Stimulated activated CD8-positive, alpha-beta memory T cell treated with anti-CD3 and anti-CD28 coated beads, Interleukin-2, amount 100 ng/mL, for 48 hours (primary cell): ENCODE measurements around the gene CELA3A.
A peak's percentile ranks its signal among the peaks of the same experiment; 100 is the strongest.
"Not testable (repeated sequence)": the region's sequence is repeated elsewhere in the genome, so short reads cannot be mapped to it uniquely, and the experiment has no call there.

Source experiments
- DNase-seq, 2 donors: peaks; one replicate each; pipeline ENCODE4 v3.0.0-alpha.2; 2020; ENCODE audit warnings: low read depth in 2 of 2

CELA3A gene, protein sequence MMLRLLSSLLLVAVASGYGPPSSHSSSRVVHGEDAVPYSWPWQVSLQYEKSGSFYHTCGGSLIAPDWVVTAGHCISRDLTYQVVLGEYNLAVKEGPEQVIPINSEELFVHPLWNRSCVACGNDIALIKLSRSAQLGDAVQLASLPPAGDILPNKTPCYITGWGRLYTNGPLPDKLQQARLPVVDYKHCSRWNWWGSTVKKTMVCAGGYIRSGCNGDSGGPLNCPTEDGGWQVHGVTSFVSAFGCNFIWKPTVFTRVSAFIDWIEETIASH

DNA sequence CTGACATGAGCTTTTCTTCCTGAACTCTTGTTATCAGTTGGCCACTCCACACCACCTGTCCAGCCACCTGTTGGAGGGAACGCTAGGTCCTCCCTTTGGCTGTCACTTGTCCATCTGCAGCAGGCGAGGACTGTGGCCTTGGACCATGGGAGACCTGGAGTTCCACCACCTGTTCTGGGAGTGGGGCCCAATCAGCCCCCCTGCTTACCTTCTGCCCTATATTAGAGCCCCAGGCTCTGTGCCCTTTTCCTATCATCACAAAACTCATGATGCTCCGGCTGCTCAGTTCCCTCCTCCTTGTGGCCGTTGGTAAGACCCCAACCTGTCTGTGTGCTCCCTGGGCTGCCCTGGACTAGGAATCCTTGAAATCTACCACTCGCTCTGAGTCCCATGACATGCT lies at the start of gene CELA3A:
Gene CELA3A, plus strand, starts transcription at position 249 of the 400 bp plus-strand sequence. Its CDS starts 18 bp downstream, at position 267.
- no peak for DNase-seq

DNA sequence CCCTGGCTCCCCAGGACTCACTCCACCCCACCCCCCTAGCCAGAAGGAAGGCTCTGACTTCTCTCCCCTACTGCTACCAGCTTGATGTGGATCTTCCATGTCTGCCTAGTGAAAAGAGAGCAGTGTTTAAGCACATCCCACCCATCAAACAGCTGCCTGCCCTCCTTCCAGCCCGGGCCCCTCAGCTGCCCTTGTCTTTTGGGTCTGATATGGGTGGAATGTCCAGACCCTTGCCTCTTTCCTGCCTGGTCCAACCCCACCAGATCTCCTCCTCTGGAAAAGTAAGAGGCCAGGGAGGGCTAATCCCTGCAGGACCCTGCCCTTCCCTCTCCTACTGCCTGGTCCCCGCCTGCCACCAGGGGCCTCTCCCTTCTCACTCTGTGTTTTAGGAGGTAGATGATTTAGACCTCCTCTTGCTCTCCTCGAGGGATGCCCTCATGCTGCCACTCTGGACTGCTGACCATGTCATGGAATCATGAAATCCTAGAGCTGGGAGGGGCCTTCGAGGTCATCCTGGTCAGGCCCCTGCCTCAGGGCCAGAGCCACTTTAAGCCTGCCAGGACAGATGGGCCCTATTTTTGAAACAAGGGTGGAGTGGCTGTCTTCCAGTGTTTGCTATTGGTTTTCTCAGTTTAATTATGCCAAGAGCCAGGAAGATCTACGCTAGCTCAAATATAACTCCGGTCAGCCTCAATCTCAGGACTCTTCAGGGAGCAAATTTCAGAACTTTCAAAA lies 48.5 kb upstream of the CELA3A start:
- no peak for DNase-seq

DNA sequence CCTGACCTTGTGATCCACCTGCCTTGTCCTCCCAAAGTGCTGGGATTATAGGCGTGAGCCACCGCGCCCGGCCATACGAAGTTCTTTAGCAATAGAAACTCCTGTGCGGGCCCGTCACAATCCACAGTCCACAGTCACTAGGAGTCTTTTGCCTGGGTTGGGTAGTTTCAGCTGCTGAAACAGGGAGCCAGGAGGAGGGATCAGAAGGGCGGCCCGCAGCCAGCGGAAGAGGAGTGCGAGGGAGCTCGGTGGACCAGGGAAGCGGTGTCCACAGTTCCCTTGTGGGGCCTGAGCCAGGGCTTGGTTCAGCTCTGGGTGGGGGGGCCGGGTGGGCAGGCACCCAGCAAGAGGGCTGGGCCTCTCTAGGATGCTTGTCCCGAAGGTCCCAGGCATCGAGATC lies 46.4 kb upstream of the CELA3A start:
- no peak for DNase-seq

DNA sequence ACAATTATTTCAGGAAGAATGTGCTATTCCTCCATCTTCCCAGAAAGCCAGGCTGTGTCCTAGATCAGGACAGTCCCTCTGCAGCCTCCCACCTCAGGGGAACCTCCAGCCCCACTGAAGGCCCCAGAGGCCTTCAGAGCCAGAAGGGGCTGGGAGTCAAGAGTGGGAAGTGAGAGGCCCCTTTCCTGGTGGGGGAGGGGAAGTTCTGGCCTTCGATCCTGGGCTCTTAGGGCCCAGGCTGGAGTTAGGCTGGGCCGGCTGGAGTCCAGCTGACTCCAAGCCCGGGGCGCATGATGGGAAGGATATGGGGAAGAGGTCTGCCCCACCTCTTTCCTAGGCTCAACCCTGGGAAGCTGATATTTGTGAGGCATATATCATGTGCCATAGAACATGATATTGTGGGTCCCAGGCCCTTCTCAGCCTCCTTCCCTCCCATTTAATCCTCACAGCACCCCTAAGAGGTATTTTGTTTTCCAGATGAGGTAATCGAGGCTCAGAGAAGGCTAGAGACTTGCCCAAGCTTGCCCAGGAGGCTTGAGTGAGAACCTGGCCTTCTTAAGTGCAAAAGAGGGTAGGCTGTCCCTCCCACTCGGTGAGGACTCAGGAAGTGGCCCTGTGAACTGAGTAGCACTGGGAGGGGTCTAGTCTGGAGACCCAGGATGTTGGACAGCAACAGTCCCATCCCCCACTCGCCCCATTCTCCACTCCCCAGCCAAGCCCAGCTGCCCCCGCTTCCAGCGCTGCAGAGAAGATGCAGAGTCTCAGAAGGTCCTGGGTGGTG lies 45.8 kb upstream of the CELA3A start:
- DNase-seq: no peak

DNA sequence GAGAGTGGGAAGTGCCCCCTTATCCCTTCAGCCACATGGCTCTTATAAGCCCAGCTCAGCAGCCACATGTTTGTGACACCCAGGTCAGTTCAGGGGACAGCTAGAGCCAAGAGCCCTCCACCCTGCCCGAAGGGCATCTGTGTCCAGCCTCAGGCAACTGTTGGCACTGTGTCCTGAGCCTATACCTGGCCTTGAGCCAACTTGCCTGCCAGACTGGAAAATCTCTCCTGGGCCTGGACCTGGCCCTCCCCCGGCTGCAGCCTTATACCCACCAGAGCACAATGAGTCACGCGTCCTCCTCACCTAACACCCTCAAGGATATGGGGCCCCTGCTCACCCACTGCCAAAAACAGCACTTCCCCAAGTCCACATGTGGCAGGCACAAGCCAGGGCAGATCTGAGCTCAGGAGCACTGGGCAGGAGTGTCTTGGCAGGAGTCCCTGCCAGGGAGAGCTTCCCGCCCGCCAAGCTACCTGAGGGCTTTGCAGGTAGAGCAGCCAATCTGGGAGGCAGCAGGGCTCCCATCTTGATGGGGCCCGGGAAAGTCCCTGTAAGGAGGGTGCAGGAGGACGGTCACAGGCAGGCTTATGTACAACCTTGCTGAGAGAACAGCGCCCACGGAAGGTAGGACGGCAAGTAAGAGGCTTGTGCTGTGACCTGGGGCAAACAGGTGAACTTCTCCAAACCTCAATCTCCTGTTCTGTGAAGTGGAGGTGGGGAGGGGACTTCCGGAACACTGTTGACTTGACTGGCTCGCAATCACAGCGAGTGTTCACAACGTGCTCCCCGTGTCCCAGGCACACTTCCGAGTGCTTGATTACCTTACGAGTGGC lies 44.5 kb upstream of the CELA3A start:
- DNase-seq: peak; percentile 6 to 20

DNA sequence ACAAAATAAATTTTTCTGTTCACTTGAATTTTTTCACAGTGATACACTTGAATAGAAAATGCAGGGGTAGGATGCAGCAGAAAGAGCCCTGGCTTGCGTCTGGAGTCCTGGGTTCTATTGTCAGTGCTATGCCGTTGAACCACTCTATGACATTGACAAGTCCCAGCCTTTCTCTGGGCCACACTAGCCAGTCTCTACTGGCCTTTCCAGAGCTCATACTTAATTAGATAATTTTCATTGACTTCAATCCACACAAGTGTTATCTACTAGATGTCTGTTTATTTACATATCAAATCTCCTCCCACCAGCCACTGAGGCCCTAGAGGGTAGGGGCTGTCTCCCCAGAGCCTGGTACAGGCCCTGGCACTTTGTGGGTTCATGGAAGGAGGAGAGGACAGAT lies 40.1 kb upstream of the CELA3A start:
- no peak for DNase-seq

DNA sequence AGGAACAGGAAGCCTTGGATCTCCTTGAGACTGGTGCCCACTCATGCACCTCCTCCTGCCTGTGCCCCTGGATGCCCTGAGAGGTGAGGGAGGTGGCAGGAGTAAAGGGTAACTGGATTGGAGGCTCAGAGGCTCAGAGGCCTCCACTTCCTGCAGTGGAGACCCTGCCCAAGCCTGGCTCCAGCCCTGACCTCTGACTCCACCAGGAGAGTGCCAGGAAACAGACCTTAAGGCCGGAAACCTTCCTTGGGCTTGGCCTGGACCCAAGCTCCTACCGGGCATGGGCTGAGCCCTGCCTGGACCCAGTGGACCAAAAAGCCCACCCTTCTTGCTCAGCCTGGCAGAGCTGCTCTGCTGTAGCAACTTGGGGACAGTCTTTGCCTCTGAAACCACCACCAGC lies 39.7 kb upstream of the CELA3A start:
- no peak for DNase-seq

DNA sequence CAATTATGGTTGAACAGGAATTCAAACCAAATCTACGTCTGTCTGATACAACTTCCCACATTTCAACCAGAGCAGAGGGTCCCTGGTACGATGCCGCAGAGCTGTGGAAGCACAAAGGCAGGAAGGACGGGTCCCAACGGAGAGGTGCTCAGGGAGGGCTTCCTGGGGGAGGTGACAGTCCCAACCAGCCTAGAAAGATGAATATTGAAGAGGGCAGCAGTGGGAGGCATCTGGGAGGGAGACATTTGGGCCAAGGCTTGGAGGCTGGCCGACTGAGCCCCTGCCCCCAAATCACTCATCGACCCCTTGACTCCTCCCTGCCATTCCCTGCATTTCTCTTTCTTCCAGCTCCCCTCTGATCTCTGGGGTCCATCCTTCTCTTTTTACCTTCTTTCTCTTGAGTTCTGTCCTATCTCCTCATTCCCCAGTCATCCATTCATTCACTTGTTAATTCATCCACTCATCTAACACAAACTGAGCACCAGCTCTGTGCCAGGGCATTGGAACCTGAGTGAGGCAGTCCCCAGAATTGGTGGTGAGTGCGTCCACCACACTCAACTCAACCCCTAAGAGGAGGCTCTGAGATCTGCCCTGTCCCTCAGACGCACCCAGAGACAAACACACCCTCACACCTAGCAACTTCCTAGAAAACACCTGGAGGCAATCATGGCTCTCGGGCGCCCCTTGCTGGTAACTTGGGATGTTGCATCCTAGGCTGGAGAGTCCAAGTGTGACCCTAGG lies 37.8 kb upstream of the CELA3A start:
- DNase-seq: peak; percentile 67 to 77

DNA sequence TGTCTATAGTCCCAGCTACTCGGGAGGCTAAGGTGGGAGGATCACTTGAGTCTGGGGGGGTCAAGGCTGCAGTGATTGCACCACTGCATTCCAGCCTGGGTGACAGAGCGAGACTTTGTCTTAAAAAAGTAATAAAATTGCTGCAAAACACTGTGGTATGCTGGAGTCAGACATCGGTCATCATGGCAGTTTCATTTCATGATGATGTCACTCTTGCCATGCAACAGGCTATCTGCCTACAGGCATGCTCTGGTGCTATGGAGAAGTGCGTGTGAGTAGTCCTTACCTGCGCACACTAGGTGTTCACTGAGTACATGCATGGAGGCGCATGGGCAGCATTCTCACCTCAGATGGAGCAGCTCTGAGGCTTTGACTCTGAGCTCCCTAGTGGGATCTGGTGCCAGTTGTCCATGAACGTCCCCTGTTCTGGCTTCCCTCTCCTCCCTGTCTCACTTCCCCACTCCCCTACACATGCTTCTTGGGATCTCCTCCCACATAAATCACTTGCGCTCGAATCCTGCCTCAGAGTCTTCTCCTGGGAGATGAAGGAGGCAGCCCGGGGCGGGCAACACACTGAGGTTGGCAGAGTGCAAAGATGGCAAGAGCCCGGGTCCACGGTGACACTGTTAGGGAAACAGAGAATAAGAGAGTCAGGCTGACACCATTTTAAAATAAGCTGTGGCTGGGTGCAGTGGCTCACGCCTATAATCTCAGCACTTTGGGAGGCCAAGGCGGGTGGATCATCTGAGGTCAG lies 35.0 kb upstream of the CELA3A start:
- DNase-seq: no peak

DNA sequence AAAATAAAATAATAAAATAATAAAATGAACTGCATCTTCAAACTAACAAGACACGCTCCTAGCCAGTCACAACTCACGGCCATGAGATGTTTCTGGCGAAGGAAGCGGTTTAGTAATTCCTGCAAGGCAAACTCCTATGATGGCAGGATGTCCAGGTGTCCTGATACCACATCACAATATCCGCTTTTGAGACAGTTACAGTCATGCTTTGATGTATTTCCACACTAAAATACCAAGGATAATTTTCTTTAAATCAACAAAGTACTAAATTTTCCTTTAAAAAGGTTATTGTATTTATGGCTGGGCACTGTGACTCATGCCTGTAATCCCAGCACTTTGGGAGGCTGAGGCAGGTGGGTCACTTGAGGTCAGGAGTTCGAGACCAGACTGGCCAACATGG lies 34.2 kb upstream of the CELA3A start:
- not testable (repeated sequence) for DNase-seq

DNA sequence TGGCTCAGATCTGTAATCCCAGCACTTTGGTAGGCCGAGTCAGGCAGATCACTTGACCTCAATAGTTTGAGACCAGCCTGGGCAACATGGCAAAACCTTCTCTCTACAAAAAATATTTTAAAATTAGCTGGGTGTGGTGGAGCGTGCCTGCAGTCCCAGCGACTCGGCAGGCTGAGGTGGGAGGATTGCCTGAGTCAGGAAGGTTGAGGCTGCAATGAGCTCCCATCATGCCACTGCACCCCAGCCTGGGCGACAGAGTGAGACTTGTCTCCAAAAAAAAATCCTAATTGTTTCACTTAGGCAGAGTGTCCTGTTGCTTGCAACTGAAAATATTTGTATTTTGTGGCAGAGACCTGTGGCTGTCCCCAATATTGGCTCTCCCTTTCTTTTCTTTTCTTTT lies 32.4 kb upstream of the CELA3A start:
- not testable (repeated sequence) for DNase-seq

DNA sequence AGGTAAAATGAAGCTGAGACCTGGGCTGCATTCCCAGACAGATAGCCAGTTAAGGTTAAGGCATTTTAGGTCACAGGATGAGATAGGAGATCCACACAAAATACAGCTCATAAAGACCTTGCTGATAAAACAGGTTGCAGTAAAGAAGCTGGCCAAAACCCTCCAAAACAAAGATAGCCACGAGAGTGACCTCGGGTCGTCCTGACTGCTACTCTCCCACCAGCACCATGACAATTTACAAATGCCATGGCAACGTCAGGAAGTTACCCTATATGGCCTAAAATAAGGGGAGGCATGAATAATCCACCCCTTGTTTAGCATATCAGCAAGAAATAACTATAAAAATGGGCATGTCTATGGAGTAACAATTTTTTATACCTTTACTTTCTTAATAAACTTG lies 30.9 kb upstream of the CELA3A start:
- not testable (repeated sequence) for DNase-seq

DNA sequence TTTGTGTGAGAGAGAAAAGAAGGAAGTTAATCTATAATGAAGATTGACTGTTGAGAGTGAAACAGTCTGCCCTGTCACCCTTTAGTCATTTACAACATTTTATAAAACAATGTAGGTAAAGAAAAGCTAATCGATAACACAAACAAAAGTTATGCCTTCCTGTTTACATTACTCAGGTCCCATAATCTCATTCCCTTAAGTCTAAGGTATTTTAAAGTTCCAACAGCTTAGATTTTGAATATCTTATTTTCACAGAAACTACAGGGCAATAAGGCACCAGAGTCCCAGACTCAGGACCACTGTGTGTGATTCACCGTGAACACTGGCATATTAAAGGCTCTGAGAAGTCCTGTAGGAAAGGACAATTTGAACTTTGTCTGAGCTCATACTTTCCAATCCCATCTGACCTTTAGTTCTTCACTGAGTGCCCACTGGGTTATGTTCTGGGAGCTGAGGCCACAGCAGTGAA lies 28.4 kb upstream of the CELA3A start:
- not testable (repeated sequence) for DNase-seq

DNA sequence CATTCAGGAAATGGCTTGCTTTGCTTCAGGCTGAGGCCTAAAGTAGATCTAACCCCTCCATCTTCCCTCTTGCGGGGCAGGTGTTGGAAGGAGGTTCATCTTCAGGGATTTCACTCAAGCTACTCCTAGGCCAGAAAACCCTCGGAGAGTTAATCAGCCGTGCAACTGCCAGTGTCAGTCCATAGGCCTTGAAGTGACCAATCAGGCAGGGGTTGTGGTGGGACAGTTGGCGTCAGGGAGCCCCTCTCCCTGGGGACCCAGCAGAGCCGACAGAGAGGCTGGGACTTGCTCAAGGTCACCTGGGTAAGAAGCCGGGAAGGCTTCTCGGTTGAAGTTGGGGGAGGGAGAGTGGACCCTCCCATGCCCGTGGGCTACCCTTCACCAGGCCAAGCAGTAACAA lies 27.5 kb upstream of the CELA3A start:
- DNase-seq: not testable (repeated sequence)

DNA sequence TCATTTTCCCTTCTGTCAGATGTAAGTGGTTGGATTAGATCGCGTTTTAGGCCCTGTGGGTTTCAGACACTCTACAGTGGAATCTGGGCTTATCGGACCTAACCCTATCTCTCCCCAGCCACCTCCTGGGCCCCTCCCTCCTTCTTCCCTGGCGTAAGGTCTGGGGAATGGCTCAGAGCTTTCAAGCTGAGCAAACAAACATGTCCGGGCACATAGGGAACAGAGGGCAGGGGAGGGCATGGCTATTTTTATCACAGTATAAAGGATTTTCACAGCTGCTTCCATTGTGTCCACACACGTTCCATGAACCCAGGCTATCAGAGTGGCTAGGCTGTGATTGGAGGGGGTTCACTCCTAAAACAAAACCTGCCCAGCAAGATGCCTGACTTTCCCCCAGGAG lies 26.8 kb upstream of the CELA3A start:
- DNase-seq: not testable (repeated sequence)

DNA sequence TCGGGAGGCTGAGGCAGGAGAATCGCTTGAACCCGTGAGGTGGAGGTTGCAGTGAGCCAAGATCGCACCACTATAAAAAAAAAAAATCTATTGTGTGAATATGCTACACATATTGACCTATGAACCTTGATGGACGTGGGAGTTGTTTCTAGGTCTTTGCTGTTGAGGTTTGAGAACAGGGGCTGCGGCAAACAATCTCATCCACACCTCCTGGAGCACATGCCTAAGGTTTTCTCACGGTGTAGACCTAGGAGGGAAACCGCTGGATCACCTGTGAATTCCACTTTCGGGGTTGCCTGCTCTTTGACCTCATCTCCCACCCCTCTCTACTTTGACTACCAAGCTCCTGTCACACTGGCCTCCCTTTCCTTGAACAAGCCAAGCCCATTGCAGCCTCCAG lies 26.2 kb upstream of the CELA3A start:
- not testable (repeated sequence) for DNase-seq

DNA sequence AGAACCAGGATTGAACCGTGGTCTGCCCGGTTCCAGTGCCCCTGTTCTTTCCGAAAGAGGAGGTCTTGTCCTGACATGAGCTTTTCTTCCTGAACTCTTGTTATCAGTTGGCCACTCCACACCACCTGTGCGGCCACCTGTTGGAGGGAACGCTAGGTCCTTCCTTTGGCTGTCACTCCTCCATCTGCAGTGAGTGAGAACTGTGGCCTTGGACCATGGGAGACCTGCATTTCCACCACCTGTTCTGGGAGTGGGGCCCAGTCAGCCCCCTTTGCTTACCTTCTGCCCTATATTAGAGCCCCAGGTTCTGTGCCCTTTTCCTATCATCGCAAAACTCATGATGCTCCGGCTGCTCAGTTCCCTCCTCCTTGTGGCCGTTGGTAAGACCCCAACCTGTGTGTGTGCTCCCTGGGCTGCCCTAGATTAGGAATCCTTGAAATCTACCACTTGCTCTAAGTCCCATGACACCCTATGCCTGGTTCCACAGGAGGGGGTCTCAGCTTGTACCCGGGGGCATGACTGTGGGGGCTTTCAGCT lies 24.7 kb upstream of the CELA3A start, which contains the start of gene CELA3B:
Gene CELA3B, plus strand, starts transcription at position 320 of the 537 bp plus-strand sequence. Its CDS starts 18 bp downstream, at position 338.
- DNase-seq: not testable (repeated sequence)

DNA sequence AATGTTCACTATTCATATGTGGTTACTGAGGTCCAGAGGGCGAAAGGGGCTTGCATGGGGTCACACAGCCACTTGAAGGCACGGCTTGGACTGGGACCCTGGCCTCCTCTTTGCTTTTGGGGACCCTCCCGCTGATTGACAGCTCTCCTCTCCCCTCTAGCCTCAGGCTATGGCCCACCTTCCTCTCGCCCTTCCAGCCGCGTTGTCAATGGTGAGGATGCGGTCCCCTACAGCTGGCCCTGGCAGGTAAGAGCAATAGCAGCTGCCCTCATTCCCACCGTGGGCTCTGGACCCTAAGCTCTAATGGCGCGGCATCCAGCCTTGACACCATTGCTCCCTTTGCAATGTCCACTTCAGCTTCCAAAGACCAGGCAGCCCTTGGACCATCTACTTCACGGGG lies 23.2 kb upstream of the CELA3A start:
- not testable (repeated sequence) for DNase-seq

DNA sequence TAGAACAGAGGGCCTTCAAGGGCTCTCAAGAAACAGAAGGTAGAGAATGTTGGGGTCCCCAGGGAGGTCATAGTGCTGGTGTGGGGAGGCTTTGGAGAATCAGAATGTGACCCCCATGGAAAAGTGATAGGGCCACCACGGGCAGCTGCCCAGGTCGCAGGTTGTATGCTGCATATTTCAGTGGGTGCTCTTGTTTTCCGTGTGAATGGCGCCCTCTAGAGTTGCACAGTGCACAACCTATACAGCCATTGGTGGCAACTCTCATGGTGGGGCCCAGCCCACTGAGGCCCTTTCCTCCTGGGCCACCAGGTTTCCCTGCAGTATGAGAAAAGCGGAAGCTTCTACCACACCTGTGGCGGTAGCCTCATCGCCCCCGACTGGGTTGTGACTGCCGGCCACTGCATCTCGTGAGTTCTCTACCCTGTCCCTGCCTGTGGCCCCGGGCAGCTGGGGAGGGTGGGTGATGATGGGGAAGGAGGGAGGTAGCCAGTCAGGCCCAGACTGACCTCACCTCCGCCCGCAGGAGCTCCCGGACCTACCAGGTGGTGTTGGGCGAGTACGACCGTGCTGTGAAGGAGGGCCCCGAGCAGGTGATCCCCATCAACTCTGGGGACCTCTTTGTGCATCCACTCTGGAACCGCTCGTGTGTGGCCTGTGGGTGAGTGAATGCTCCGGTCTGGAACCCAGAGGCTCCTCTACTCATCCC lies 20.8 kb upstream of the CELA3A start:
- DNase-seq: not testable (repeated sequence)
